ENCODE measurements around the gene CPD. TPM values are rescaled to one million over a fixed set of nuclear protein-coding genes. Genes with fewer than 3 reads are reported as not detected.

Gene CPD
- total RNA-seq: 76.6 and 105 TPM in 2 replicates

GRCh38 chr17:30378825-30379302 lies at the start of gene CPD:
CPD (plus strand) TSS chr17:30378927; CDS start chr17:30378981, 54 bp downstream.

GRCh38 chr17:30333503-30334360 lies 45.0 kb upstream of the CPD start, which contains the start of gene TMIGD1:
TMIGD1 (minus strand) TSS chr17:30334057; CDS start chr17:30332133, 1,924 bp downstream.

GRCh38 chr17:30477083-30477773 lies 98.5 kb downstream of the CPD start, which contains the start of gene GOSR1:
GOSR1 (plus strand) TSS chr17:30477408; CDS start chr17:30477434, 26 bp downstream.

Small RNA genes within 50 kb of the gene (small RNA-seq; reads per million reads assigned to genes)
- gene RF00019 (not detected), gene RNU6-990P (not detected)

Other genes with a start within 250 kb of the CPD start
- gene SLC6A4, start 143.2 kb upstream of the CPD start, total RNA-seq: 0.61 TPM in 1 of 2 replicates, not detected in the other
- gene BLMH, start 87.0 kb upstream of the CPD start, total RNA-seq: 22.2 and 25.4 TPM in 2 replicates
- not detected in 2 replicates for gene TMIGD1, start 44.9 kb upstream of the CPD start, total RNA-seq
- gene GOSR1, start 98.5 kb downstream of the CPD start, total RNA-seq: 33.4 and 38.0 TPM in 2 replicates

Data from hair follicle dermal papilla cell (primary cell).